Measurements from ENCODE around the gene THAP2. TPM values are rescaled to one million over a fixed set of nuclear protein-coding genes. Genes with fewer than 3 reads are reported as not detected.

The THAP2 gene
- total and polyA plus RNA-seq, 2 donors (not counting 3 experiments of a cell fraction or from before 2014, with no cell fraction given): 1.4 to 4.4 TPM

GRCh38 chr12:71703206-71703605, 39.1 kb downstream of the THAP2 start:
- Histone ChIP-seq H3K9me1 (replicated peaks; ENCODE audit: control insufficient read depth, extremely low read depth, insufficient read depth, low read length) (no peaks in the 10 kb centered on the region), H3K27me3 (ENCODE audit: control insufficient read depth in 2 of 2, insufficient read depth in 2 of 2, low read length in 2 of 2) (no peaks in the 10 kb centered on the region), H3K79me2 (ENCODE audit: control insufficient read depth, insufficient read depth, low read length) (no peaks in the 10 kb centered on the region), H4K20me1 (replicated peaks; ENCODE audit: control insufficient read depth, extremely low read depth, insufficient read depth, low read length) (no peaks in the 10 kb centered on the region), H3K9ac (replicated peaks; ENCODE audit: extremely low read depth, insufficient read depth, low read length) (no peak overlapping the region), H3K36me3 (ENCODE audit: control insufficient read depth in 2 of 2, extremely low read depth in 1 of 2, insufficient read depth in 2 of 2, low read length in 2 of 2) (peaks cover 0 to 2% of the 10 kb centered on the region in 2 experiments), H3K4me2 (ENCODE audit: insufficient read depth, low read length) (no peak overlapping the region), H3K27ac (ENCODE audit: insufficient read depth, low read depth, low read length) (no peak overlapping the region), H3K4me3 (replicated peaks in 1 of 3; ENCODE audit: insufficient read depth in 1 of 3, low read depth in 1 of 3, low read length in 3 of 3) (no peak overlapping the region), H3K4me1 (ENCODE audit: control insufficient read depth, extremely low read depth, insufficient read depth, low read length) (no peaks in the 10 kb centered on the region), H2AFZ (ENCODE audit: low read depth, low read length) (no peak overlapping the region), H3K9me3 (replicated peaks; ENCODE audit: control insufficient read depth, insufficient read depth, low read length) (no peaks in the 10 kb centered on the region)
- intact Hi-C loops (cut with micrococcal nuclease) (no loop called here), dilution Hi-C loops (cut with MboI; ENCODE audit: extremely low pct_ligation_motif_present, low sequenced_read_pairs) (no loop called here)
- TF ChIP-seq GATA2 (IDR thresholded peaks at IDR 0.05; ENCODE audit: insufficient read depth, insufficient read length, low read depth, low read length) (no peak), CTCF (IDR thresholded peaks at IDR 0.05; ENCODE audit: extremely low read depth in 1 of 2, insufficient read depth in 1 of 2, low read depth in 1 of 2, low read length in 2 of 2) (no peak), MYC (IDR thresholded peaks at IDR 0.05; ENCODE audit: low read depth, low read length) (no peak), FOS (IDR thresholded peaks at IDR 0.05; ENCODE audit: borderline replicate concordance, insufficient read depth, low read length) (no peak), JUN (IDR thresholded peaks at IDR 0.05; ENCODE audit: borderline replicate concordance, insufficient read depth, insufficient read length, low read depth) (no peak), POLR2A (IDR thresholded peaks at IDR 0.05; ENCODE audit: low read depth, low read length) (no peak), EZH2 (IDR thresholded peaks at IDR 0.05; ENCODE audit: borderline replicate concordance, low read depth, low read length, severe bottlenecking) (no peak), POLR2AphosphoS5 (IDR thresholded peaks at IDR 0.05; ENCODE audit: insufficient read depth, low read depth, low read length) (no peak)
- TF ChIP-seq, protein P1, sequence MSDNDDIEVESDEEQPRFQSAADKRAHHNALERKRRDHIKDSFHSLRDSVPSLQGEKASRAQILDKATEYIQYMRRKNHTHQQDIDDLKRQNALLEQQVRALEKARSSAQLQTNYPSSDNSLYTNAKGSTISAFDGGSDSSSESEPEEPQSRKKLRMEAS (IDR thresholded peaks at IDR 0.05; ENCODE audit: insufficient read depth, insufficient read length): no peak
- POLR2A ChIA-PET: no interaction called here
- no TSS peak for BruUV-seq (replicated peaks)
- CTCF ChIA-PET: interaction anchor here (0.7 to 1.6 kb wide), 3 partner anchors 16 to 44 kb away, joined by 3 to 6 read pairs (median 3); no protein-coding TSS in a partner anchor
- no peak for DNase-seq (ENCODE audit: low read depth, low spot score)
- no peak for FAIRE-seq

Measured in endothelial cell of umbilical vein (primary cell).